Measurements from ENCODE around the gene ZBTB20. TPM values are rescaled to one million over a fixed set of nuclear protein-coding genes. Genes with fewer than 3 reads are reported as not detected.

Gene ZBTB20
- total and polyA plus RNA-seq, 10 of the 15 experiments (the other 5 are each of a cell fraction or from before 2014, with no cell fraction given): 0.20 to 5.5 (median 2.2) TPM

GRCh38 chr3:114553949-114554593 is 593.0 kb downstream of the ZBTB20 start:
- ChIA-PET SMC1A (ENCODE audit: uncharacterized antibody, unreplicated experiment) (interaction anchor here (0.7 to 0.8 kb wide), 2 partner anchors 11 to 392 kb away, joined by 3 read pairs; no protein-coding TSS in a partner anchor), POLR2A (no interaction called here), RAD21 (ENCODE audit: unreplicated experiment) (no interaction called here), CTCF (interaction anchor here (1.3 kb wide), 1 partner anchor 11 kb away, joined by 4 read pairs; no protein-coding TSS in a partner anchor)
- Histone ChIP-seq H3K79me2 (ENCODE audit: control insufficient read depth, insufficient read depth, low read length) (no peaks in the 10 kb centered on the region), H3K9me3 (replicated peaks; ENCODE audit: control insufficient read depth, insufficient read depth, low read length) (no peaks in the 10 kb centered on the region), H3K4me1 (ENCODE audit: control insufficient read depth, insufficient read depth, low read length) (no peaks in the 10 kb centered on the region), H2AFZ (ENCODE audit: control insufficient read depth, low read depth, low read length) (no peak overlapping the region), H3K36me3 (ENCODE audit: control insufficient read depth in 2 of 2, insufficient read depth in 2 of 2, low read length in 1 of 2) (no peaks in the 10 kb centered on the region), H3K27me3 (replicated peaks in 1 of 2; ENCODE audit: control insufficient read depth in 2 of 2, insufficient read depth in 2 of 2, low read length in 1 of 2) (no peaks in the 10 kb centered on the region), H3K4me2 (ENCODE audit: control insufficient read depth, insufficient read depth) (no peak overlapping the region), H3K4me3 (no peak overlapping the region), H4K20me1 (ENCODE audit: control insufficient read depth, insufficient read depth) (no peaks in the 10 kb centered on the region), H3K9ac (ENCODE audit: control insufficient read depth, insufficient read depth, low read length) (no peak overlapping the region), H3K27ac (ENCODE audit: control insufficient read depth, insufficient read depth) (no peak overlapping the region)
- intact Hi-C loops (cut with micrococcal nuclease; ENCODE audit: unreplicated experiment) (no loop called here), in situ Hi-C loops (cut with MboI) (no loop called here)
- 28% methylated on average over 3 of the region's 3 CpGs for WGBS (ENCODE audit: insufficient coverage, insufficient replicate concordance, low lambda C conversion rate, missing lambda C conversion rate)
- no peak for ATAC-seq
- no TSS peak for BruUV-seq (replicated peaks)
- DNase-seq (ENCODE audit: low read depth, low spot score): no peak
- peak; percentile 47 for FAIRE-seq
- TF ChIP-seq KAT2A (conservative IDR thresholded peaks at IDR 0.05; ENCODE audit: control insufficient read depth, low read depth, low read length) (no peak), SMARCA5 (IDR thresholded peaks at IDR 0.05) (no peak), ZBTB4 (CRISPR knock-in tag; IDR thresholded peaks at IDR 0.05) (no peak), FOXM1 (IDR thresholded peaks at IDR 0.05; ENCODE audit: low read depth, low read length) (no peak), ZBED1 (IDR thresholded peaks at IDR 0.05; ENCODE audit: borderline replicate concordance) (no peak)
